Activated T-cell treated with anti-CD3 and anti-CD28 coated beads for 24 hours (primary cell): ENCODE results near the gene HAUS5.
A peak's percentile ranks its signal among the peaks of the same experiment; 100 is the strongest.

Experiments used
- DNase-seq: peaks from one replicate; pipeline ENCODE4 v3.0.0-alpha.2; 2020; ENCODE audit warnings: low read depth

Gene HAUS5

DNA sequence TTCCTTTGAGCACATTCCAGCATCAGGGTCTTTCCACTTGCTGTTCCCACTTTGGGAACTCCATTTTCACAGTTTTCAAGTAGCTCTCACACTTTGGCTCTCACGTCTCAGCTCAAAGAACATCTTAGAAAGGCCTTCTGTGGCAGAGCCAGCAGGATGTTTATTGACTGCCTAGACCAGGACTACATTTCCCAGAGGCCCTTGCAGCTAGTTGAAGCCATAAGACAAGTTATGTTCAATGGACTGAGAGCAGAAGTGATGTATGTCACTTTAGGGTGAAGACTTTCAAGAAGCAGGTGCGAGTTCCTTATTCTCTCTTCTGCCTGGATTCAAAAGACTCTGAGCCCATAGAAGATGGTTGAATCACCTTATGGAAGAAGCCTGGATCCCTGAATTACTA is 4.3 kb upstream of the HAUS5 start:
- no peak for DNase-seq

- no peak for DNase-seq
Measured at GRCh38 chr19:35609851-35610353, 2.6 kb upstream of the HAUS5 start.

DNA sequence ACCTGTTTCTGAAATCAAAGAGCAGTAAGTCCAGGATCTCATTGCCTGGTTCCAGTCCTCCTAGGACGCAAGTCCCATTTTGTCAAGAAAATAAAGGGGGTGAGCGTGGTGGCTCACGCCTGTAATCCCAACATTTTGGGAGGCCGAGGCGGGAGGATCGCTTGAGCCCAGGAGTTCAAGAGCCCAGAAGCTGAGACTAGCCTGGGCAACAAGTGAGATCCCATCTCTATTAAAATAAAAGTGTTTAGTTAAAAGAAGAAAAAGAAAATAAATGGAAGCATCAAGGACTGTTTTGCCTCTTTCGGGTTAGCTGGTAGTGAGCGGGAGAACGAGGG is 344 bp upstream of the HAUS5 start:
- no peak for DNase-seq

DNA sequence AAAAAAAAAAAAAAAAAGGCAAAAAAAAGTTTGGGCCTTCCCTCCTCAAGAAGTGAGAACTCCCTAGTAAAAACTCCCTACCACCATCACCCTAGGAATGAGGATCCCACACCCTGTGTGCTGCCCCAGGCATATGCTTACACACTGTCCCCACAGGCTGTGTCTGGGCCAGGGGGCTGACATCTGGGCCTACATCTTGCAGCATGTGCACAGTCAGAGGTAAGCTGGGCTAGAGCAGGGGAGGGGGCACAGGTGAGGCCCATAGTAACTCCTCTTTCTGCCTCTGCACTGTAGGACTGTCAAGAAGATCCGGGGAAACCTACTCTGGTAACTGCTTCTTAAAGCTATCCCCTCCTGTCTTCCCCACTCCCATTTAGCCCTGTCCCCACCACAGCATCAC is 1.0 kb downstream of the HAUS5 start:
- DNase-seq, result no peak

GRCh38 chr19:35615036-35615435 is 2.5 kb downstream of the HAUS5 start:
- DNase-seq, result no peak

GRCh38 chr19:35618857-35619256 is 6.3 kb downstream of the HAUS5 start:
- DNase-seq, result no peak

- DNase-seq, result no peak
Measured at GRCh38 chr19:35619290-35619923, 6.9 kb downstream of the HAUS5 start.

DNA sequence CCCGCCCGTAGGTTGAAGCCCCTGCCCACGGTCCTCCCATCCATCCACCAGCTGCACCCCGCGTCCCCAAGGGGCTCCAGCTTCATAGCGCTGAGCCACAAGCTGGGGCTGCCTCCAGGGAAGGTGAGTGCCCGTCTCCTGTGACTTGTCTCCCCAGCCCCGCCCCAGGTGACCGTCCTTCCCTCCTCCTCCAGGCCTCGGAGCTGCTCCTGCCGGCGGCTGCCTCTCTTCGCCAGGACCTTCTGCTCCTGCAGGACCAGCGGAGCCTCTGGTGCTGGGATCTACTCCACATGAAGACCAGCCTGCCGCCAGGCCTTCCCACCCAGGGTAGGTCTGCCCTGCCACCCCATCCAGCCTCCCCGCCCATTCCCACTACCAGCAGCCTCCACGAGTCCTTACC is 7.5 kb downstream of the HAUS5 start:
- DNase-seq, result no peak

- no peak for DNase-seq
Measured at GRCh38 chr19:35621708-35622107, 9.2 kb downstream of the HAUS5 start.

DNA sequence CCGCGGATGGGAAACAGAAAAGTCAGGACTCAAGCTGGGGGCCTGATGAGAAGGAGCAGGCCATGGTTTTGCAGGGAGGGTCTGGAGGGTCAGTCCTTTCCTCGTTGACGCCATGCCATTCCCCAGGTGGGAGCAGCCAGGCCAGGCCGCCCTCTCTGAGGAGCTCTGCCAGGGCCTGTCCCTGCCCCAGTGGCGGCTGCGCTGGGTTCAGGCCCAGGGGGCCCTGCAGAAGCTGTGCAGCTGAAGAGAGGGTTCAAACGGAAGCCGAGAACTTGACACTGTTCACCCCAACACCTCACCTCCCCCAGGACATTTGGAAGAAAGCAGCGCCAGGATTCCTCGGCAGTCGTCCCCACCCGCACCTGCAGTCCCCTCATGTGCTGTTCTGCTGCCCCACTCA is 10.2 kb downstream of the HAUS5 start:
- DNase-seq, result no peak

- DNase-seq, result no peak
Measured at GRCh38 chr19:35623327-35624010, 10.9 kb downstream of the HAUS5 start.

- no peak for DNase-seq
Measured at GRCh38 chr19:35628264-35628564, 15.7 kb downstream of the HAUS5 start.

- peak; percentile 97 for DNase-seq
Measured at GRCh38 chr19:35628565-35629331, 16.2 kb downstream of the HAUS5 start, which contains the start of gene RBM42. Gene RBM42 (plus strand): TSS chr19:35629036. CDS start chr19:35629154, 118 bp downstream.

DNA sequence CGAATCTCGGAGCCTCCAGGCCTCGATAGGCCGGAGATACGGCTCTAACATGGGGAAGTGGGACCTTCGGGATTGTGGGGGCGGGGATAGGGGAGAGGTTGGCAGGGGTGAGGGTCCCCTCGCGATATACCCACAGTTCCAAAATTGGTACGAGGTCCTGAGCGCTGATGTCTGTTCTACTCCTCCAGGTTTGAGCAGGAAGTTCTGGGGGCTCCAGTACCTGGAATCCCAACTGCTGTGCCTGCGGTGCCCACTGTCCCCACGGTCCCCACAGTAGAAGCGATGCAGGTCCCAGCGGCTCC is 16.7 kb downstream of the HAUS5 start:
- no peak for DNase-seq

DNA sequence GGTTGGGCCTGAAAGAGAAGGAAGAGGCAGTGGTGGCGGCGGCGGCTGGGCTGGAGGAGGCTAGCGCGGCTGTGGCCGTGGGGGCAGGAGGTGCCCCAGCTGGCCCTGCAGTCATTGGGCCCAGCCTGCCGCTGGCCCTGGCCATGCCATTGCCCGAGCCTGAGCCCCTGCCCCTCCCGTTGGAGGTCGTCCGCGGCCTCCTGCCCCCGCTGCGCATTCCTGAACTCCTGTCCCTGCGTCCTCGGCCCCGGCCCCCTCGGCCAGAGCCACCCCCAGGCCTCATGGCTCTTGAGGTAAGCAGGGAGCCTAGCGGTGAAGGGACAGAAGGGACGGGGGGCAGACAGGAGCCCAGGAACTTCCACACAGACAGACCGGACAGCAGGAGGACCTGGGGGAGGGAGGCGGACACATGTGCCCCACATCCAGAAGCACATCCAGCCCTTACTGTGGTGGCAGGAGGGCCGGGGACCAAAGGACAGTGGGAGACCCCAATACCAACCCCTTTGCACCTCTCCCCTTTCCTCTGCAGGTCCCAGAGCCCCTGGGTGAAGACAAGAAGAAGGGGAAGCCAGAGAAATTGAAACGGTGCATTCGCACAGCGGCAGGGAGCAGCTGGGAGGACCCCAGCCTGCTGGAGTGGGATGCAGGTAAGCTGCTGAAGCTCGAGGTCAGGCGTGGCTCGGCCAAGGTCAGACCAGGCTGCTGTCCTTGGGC is 21.3 kb downstream of the HAUS5 start:
- no peak for DNase-seq

DNA sequence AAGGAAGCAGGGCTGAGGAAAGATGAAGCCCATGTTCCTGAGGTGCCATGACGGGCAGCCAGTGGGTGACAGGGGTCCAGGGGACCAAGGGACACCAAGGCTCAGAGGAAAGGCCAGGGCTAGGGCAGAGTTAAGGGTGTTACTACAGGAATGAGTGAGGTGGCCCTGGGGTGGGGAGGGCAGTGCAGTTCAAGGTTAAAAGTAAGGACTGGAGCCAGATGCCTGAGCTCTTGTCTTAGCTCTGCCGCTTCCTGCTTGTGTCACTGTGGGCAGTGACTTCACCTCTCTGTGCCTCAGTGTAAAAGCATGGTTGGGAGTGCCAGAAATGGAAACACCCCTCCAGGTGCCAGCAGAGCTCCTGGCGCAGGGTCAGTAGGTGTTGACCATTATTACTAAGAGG is 24.1 kb downstream of the HAUS5 start:
- DNase-seq, result no peak

DNA sequence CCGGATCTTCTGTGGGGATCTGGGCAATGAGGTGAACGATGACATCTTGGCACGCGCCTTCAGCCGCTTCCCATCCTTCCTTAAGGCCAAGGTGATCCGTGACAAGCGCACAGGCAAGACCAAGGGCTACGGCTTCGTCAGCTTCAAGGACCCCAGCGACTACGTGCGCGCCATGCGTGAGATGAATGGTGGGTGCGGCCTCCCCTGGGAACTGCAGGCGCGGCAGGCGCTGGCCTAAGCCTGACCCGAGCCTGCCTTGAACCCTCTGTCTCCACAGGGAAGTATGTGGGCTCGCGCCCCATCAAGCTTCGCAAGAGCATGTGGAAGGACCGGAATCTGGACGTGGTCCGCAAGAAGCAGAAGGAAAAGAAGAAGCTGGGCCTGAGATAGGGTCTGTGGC is 24.6 kb downstream of the HAUS5 start:
- DNase-seq, result no peak

DNA sequence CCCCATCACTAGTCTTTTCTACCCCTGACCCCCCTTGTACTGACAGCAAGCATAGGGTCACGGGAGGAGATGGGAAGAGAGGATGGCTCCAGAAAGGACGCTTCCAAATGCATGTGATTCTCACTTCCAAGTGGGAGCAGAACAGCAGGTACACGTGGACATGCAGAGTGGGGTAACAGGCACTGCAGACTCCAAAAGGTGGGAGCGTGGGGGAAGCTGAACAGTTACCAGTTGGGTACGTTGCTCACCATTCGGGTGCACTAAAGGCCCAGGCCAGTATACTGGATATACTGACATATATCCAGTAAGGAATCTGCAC is 26.7 kb downstream of the HAUS5 start:
- no peak for DNase-seq

DNA sequence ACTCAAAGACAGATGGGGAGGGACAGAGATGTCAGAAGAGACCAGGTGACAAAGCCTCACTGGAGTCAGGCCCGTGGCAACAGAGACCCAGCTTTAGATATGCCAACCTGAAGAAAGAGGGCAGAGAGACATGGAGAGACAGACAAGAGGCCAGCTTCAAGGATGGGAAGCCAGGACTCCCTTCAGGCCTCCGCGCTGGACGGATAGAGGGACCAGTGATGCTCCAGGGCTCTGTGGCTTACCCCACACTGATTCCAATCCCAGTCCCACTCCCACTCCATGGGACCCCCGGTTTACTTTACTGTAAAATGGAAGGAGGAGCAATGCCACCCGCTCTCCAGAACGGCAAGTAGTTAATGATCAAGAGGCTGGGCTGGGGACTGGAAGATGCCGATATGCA is 27.3 kb downstream of the HAUS5 start:
- no peak for DNase-seq

GRCh38 chr19:35641515-35642151 is 29.1 kb downstream of the HAUS5 start, which contains the start of gene ETV2:
Gene ETV2 (plus strand): TSS chr19:35641745. CDS start chr19:35642461, 716 bp downstream.
- DNase-seq, result peak; percentile 22

DNA sequence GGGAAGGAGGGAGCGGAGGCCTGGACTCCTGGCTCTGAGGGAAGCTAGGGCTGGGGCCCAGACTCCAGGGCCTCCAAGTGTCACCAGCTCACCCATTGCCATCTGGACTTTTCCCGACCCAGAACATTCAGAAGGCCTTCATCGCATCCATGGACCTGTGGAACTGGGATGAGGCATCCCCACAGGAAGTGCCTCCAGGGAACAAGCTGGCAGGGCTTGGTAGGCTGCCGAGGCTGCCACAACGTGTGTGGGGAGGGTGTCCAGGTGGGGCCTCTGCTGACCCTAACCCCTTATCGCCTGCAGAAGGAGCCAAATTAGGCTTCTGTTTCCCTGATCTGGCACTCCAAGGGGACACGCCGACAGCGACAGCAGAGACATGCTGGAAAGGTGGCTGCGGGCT is 29.8 kb downstream of the HAUS5 start:
- no peak for DNase-seq

- no peak for DNase-seq
Measured at GRCh38 chr19:35642798-35643254, 30.3 kb downstream of the HAUS5 start.
